Measurements from ENCODE around the gene RILPL2.

GRCh38 chr12:123474485-123475245, 38.2 kb upstream of the RILPL2 start:
- TF ChIP-seq EP300 (IDR thresholded peaks at IDR 0.05; ENCODE audit: borderline replicate concordance) (no peak), FOXM1 (IDR thresholded peaks at IDR 0.05; ENCODE audit: borderline replicate concordance, low read depth) (no peak), EGR1 (IDR thresholded peaks at IDR 0.05) (no peak), RAD21 (IDR thresholded peaks at IDR 0.05; ENCODE audit: low read depth) (no peak), CREB1 (IDR thresholded peaks at IDR 0.05; ENCODE audit: low read depth) (no peak), MAX (IDR thresholded peaks at IDR 0.05) (no peak), REST (IDR thresholded peaks at IDR 0.05; ENCODE audit: low read depth) (no peak), YY1 (IDR thresholded peaks at IDR 0.05; ENCODE audit: low read depth) (no peak), TAF1 (IDR thresholded peaks at IDR 0.05; ENCODE audit: low read depth) (no peak), USF1 (IDR thresholded peaks at IDR 0.05) (no peak)

Data from Ishikawa (cell line).